ENCODE measurements around the gene IGSF3. TPM values are rescaled to one million over a fixed set of nuclear protein-coding genes. Genes with fewer than 3 reads are reported as not detected.

Gene IGSF3
- total RNA-seq, 1 donor from 2014 or later: 34.8 TPM

GRCh38 chr1:116686175-116686574 lies 18.6 kb upstream of the IGSF3 start:
- no peak for TF ChIP-seq CTCF (IDR thresholded peaks at IDR 0.05; ENCODE audit: insufficient read depth, low read length, poor library complexity, severe bottlenecking)
- no peak for DNase-seq (ENCODE audit: low read depth)
- no peaks in the 10 kb centered on the region for H3K36me3 ChIP-seq (ENCODE audit: control insufficient read depth, insufficient read depth, low read length)
- H3K4me3 ChIP-seq (ENCODE audit: low read depth, low read length): no peak overlapping the region
- no peaks in the 10 kb centered on the region for H3K27me3 ChIP-seq (ENCODE audit: control insufficient read depth, insufficient read depth, low read length)

GRCh38 chr1:116684575-116684974 lies 17.0 kb upstream of the IGSF3 start:
- Histone ChIP-seq H3K4me3 (ENCODE audit: low read depth, low read length) (no peak overlapping the region), H3K36me3 (ENCODE audit: control insufficient read depth, insufficient read depth, low read length) (no peaks in the 10 kb centered on the region), H3K27me3 (ENCODE audit: control insufficient read depth, insufficient read depth, low read length) (no peaks in the 10 kb centered on the region)
- no peak for DNase-seq (ENCODE audit: low read depth)
- no peak for TF ChIP-seq CTCF (IDR thresholded peaks at IDR 0.05; ENCODE audit: insufficient read depth, low read length, poor library complexity, severe bottlenecking)

- H3K27me3 ChIP-seq (ENCODE audit: control insufficient read depth, insufficient read depth, low read length): peaks cover 3% of the 10 kb centered on the region
- TF ChIP-seq CTCF (IDR thresholded peaks at IDR 0.05; ENCODE audit: insufficient read depth, low read length, poor library complexity, severe bottlenecking): no peak
- no peak for DNase-seq (ENCODE audit: low read depth)
Observed at GRCh38 chr1:116682641-116683221, 15.2 kb upstream of the IGSF3 start.

GRCh38 chr1:116681343-116681899 lies 13.9 kb upstream of the IGSF3 start:
- Histone ChIP-seq H3K27me3 (ENCODE audit: control insufficient read depth, insufficient read depth, low read length) (peaks cover 3% of the 10 kb centered on the region), H3K4me3 (ENCODE audit: low read depth, low read length) (no peak overlapping the region), H3K36me3 (ENCODE audit: control insufficient read depth, insufficient read depth, low read length) (no peaks in the 10 kb centered on the region)
- no peak for TF ChIP-seq CTCF (IDR thresholded peaks at IDR 0.05; ENCODE audit: insufficient read depth, low read length, poor library complexity, severe bottlenecking)
- no peak for DNase-seq (ENCODE audit: low read depth)

More at GRCh38 chr1:116682641-116683221, 15.2 kb upstream of the IGSF3 start:
- H3K36me3 ChIP-seq (ENCODE audit: control insufficient read depth, insufficient read depth, low read length): no peaks in the 10 kb centered on the region
- no peak overlapping the region for H3K4me3 ChIP-seq (ENCODE audit: low read depth, low read length)

- peaks cover 3% of the 10 kb centered on the region for H3K27me3 ChIP-seq (ENCODE audit: control insufficient read depth, insufficient read depth, low read length)
- H3K4me3 ChIP-seq (ENCODE audit: low read depth, low read length): no peak overlapping the region
- no peaks in the 10 kb centered on the region for H3K36me3 ChIP-seq (ENCODE audit: control insufficient read depth, insufficient read depth, low read length)
- no peak for DNase-seq (ENCODE audit: low read depth)
- no peak for TF ChIP-seq CTCF (IDR thresholded peaks at IDR 0.05; ENCODE audit: insufficient read depth, low read length, poor library complexity, severe bottlenecking)
Observed at GRCh38 chr1:116680752-116681151, 13.2 kb upstream of the IGSF3 start.

All from kidney epithelial cell (primary cell).